ENCODE measurements around the gene APBA2. TPM values are rescaled to one million over a fixed set of nuclear protein-coding genes. Genes with fewer than 3 reads are reported as not detected.

APBA2 gene
- total and polyA plus RNA-seq, 2 of the 4 experiments (the other 2 are of a cell fraction) = 21.7 to 33.0 TPM

DNA sequence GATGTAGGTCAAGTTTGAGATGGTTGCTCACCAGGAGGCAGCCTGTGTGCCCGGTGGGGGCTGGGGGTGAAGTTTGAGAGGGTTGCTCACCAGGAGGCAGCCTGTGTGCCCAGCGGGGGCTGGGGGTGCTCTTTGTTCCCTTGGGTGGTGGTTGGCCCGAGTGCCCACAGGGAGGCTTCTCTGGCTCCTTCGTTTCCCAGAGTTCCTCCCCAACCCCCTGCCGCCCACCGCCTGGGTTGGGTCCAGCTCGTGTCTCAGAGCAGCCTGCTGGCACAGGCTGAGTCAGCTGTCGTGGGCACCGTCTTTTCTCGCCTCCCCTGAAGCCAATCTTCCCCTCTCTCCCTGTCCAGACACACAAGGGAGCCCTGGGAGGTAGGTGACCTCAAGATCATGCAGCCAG, 3.1 kb downstream of the APBA2 start:
- H3K4me2 ChIP-seq (ENCODE audit: low read depth, low read length) = no peak overlapping the region
- no peak overlapping the region for H3K9ac ChIP-seq (ENCODE audit: low read depth, low read length)
- ATAC-seq (ENCODE audit: low read depth) = no peak
- peaks cover 16 to 70% of the 10 kb centered on the region in 2 experiments for H3K79me1 ChIP-seq (ENCODE audit: low read depth in 1 of 2, low read length in 2 of 2)
- CTCF ChIA-PET = no interaction called here
- H3K4ac ChIP-seq (ENCODE audit: low read depth, low read length) = no peak overlapping the region
- no peak for TF ChIP-seq BHLHE40 (IDR thresholded peaks at IDR 0.05; ENCODE audit: low read depth, low read length)
- no peak for TF ChIP-seq CHD1 (IDR thresholded peaks at IDR 0.05; ENCODE audit: low read depth, low read length)
- no peak for TF ChIP-seq RCOR1 (IDR thresholded peaks at IDR 0.05; ENCODE audit: insufficient replicate concordance, low read length)
- no peak for TF ChIP-seq CTCF (conservative IDR thresholded peaks at IDR 0.05; ENCODE audit: low read depth, low read length)
- no peak for TF ChIP-seq RFX5 (IDR thresholded peaks at IDR 0.05; ENCODE audit: low read depth, low read length)
- TF ChIP-seq NFE2L2 (IDR thresholded peaks at IDR 0.05; ENCODE audit: low read depth, low read length) = no peak
- TF ChIP-seq MAZ (IDR thresholded peaks at IDR 0.05; ENCODE audit: borderline replicate concordance, low read depth, low read length) = no peak
- TF ChIP-seq RAD21 (IDR thresholded peaks at IDR 0.05; ENCODE audit: low read length) = no peak
- no peak for TF ChIP-seq ELK1 (IDR thresholded peaks at IDR 0.05; ENCODE audit: borderline replicate concordance, low read depth, low read length)
- TF ChIP-seq POLR2A (IDR thresholded peaks at IDR 0.05; ENCODE audit: low read depth, low read length) = no peak
- TF ChIP-seq MXI1 (IDR thresholded peaks at IDR 0.05; ENCODE audit: borderline replicate concordance, low read depth, low read length) = no peak
- TF ChIP-seq MAFK (IDR thresholded peaks at IDR 0.05; ENCODE audit: low read depth, low read length) = no peak
- TF ChIP-seq USF2 (IDR thresholded peaks at IDR 0.05; ENCODE audit: low read depth, low read length) = no peak
- TF ChIP-seq CEBPB (IDR thresholded peaks at IDR 0.05; ENCODE audit: low read depth, low read length) = no peak
- TF ChIP-seq FOS (IDR thresholded peaks at IDR 0.05; ENCODE audit: low read depth, low read length) = no peak
- no peak for TF ChIP-seq SMC3 (IDR thresholded peaks at IDR 0.05; ENCODE audit: low read depth, low read length)
- no CpG with 5 or more reads among the region's 10 CpGs for WGBS, 2 experiments (ENCODE audit: extremely low coverage in 2 of 2, insufficient read length in 1 of 2)
- intact Hi-C loops (cut with micrococcal nuclease) (no loop called here), dilution Hi-C loops (cut with HindIII; ENCODE audit: low sequenced_read_pairs, unreplicated experiment) (no loop called here), in situ Hi-C loops (cut with MboI; ENCODE audit: low sequenced_read_pairs) (loop anchor here (10.0 kb wide), 1 partner anchor 86 kb away; no protein-coding TSS in a partner anchor)
- no peak overlapping the region for H2AK9ac ChIP-seq (replicated peaks; ENCODE audit: low read depth, low read length, poor library complexity)
- no peak overlapping the region for H4K5ac ChIP-seq (ENCODE audit: low read depth, low read length)
- H2AK5ac ChIP-seq (ENCODE audit: low read depth, low read length) = peak overlapping the region; percentile 51; the same call in 1 of the 2 replicates
- H3K18ac ChIP-seq (ENCODE audit: low read depth, low read length) = no peak overlapping the region
- no peak overlapping the region for H2BK120ac ChIP-seq (ENCODE audit: low read depth, low read length)
- H2BK5ac ChIP-seq (ENCODE audit: low read depth, low read length, poor library complexity, severe bottlenecking) = no peak overlapping the region
- no peak overlapping the region for H3K27ac ChIP-seq (ENCODE audit: insufficient read depth, low read length)
- no peak for DNase-seq
- H3K56ac ChIP-seq (ENCODE audit: extremely low read depth, insufficient read depth, low read length) = no peak overlapping the region
- no peaks in the 10 kb centered on the region for H3K36me3 ChIP-seq (ENCODE audit: control insufficient read depth, insufficient read depth, low read length)
- H3K9me1 ChIP-seq (ENCODE audit: insufficient read depth, low read length) = peaks cover 18% of the 10 kb centered on the region
- H4K91ac ChIP-seq (ENCODE audit: insufficient read depth, low read depth, low read length) = no peak overlapping the region
- no peaks in the 10 kb centered on the region for H3K9me3 ChIP-seq (ENCODE audit: control insufficient read depth, insufficient read depth, low read length)
- H3K14ac ChIP-seq (replicated peaks; ENCODE audit: low read depth, low read length) = no peak overlapping the region
- H3K27me3 ChIP-seq (ENCODE audit: control insufficient read depth, insufficient read depth, low read length) = no peaks in the 10 kb centered on the region
- H2BK20ac ChIP-seq (ENCODE audit: low read depth, low read length) = no peak overlapping the region
- H4K8ac ChIP-seq (ENCODE audit: low read depth in 2 of 2, low read length in 2 of 2) = no peak overlapping the region
- no peak overlapping the region for H2AFZ ChIP-seq (replicated peaks; ENCODE audit: low read length, poor library complexity)
- no peak overlapping the region for H3K23ac ChIP-seq (ENCODE audit: low read depth, low read length)
- peaks cover 17% of the 10 kb centered on the region for H3K4me1 ChIP-seq (ENCODE audit: control insufficient read depth, insufficient read depth, low read length)
- BruUV-seq (replicated peaks) = no TSS peak
- POLR2A ChIA-PET (ENCODE audit: unreplicated experiment) = no interaction called here
- peaks cover 25% of the 10 kb centered on the region; the same call in 1 of the 2 replicates for H4K20me1 ChIP-seq (ENCODE audit: insufficient read depth, low read length)
- H3K4me3 ChIP-seq (ENCODE audit: insufficient read depth, low read depth, low read length) = no peak overlapping the region
- no peak overlapping the region for H2BK15ac ChIP-seq (ENCODE audit: low read depth, low read length)
